HG03571 (cell line): ENCODE measurements around the gene WNT5A.
"Not testable (repeated sequence)": the region's sequence is repeated elsewhere in the genome, so short reads cannot be mapped to it uniquely, and the experiment has no call there.

ENCODE experiments used
- ATAC-seq: cut with Tn5 transposase; IDR thresholded peaks from one replicate; pipeline ENCODE4 v1.9.1; 2021; ENCODE audit not compliant: unreplicated experiment

Gene WNT5A

DNA sequence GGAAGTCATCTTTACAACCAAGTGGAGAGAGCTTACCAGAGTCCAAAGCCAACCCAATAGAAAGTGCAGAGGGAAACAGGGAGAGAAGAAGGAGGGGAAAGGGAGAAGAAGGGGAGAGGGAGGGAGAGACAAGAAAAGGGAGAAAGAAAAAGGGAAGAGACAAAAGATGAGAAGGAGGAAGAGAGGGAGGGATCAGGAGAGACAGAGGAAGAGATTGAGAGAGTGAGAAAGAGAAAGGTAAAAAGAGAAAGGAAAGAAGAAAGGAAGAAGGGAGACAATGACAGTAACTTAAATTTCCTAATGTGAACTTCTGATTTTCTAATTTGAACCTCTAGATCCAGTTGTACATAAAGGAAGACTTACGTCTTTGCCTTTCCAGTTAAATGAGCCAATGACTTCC is 20.7 kb upstream of the WNT5A start:
- no peak for ATAC-seq

DNA sequence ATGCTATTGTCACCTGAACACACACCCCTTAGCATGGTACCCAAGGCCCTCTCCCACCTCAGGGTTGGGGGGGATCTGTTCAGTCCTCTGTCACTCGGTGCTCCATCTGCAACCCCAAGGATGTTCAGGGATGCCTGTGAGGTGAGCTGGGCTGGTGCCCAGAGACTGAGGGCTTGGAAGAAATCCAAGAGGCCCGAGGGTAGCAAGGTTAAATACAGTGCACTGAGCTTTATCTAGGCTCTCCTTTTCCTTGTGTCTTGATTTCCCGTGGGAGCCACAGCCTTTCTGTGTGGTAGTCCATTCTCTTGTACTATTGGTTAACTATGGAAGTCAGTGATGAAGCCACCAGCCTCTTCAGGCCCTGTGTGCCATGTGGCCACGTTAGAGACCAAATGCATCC is 18.7 kb upstream of the WNT5A start:
- no peak for ATAC-seq

DNA sequence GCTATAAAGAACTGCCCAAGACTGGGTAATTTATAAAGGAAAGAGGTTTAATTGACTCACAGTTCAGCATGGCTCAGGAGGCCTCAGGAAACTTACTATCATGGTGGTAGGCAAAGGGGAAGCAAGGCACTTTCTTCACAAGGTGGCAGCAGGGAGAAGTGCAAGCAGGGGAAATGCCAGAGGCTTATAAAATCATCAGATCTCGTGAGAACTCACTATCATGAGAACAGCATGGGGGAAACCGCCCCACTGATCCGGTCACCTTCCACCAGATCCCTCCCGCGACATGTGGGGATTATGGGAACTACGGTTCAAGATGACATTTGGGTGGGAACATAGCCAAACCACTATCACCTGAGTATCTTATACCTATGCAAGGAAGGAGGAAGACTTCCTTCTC is 18.0 kb upstream of the WNT5A start:
- not testable (repeated sequence) for ATAC-seq

DNA sequence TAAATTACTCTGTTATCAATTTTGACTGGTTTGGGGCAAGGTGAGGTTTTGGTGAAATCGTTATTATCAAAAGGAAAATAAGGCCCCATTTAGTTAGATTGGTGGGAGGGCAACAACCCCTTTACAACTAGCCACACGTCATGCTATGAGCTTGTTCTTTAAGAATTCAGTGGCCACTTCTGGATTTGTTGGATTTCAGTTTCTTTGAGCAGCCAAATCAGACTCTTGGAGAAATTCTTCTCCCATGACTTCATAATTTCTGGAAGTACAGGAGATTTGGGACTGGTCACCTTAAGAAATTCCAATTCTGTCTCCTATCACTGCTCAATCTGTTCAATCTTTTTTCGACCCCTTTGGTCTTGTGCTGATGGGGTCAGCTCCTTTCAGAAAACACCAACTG is 14.8 kb upstream of the WNT5A start:
- no peak for ATAC-seq

DNA sequence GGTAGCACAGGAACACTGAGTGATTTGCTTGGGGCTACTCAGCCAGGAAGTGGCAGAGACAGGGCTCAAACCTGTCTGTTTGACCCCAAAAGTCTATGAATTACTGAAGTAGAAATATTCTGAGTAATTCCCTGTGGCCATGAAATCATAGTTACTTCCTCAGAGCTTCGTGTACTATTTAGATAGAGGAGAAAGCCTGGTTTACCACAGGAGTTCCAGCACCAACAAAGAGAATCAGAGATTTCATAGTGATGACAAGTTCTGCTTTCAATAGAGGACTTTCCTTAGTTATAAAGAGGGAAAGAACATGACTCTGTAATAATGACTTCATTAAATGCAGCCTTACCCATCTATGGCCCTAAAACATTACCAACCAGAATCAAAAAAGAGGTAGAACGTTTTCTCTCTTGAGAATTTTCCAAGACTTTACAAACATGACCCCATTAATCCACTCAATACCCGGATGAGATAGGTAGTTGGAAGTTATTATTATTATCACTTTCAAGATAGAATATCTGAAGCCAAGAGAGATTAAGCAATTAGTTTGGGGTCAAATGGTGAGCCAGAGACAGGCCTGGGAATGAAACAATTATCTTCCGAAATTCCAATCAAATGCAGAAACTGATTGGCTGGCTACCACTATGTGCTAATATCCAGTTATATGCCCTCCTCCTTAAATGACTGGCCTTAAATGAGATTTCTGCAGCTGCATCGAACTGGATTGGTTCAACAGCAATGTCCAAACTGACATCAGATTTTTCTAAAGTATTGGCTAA is 13.6 kb upstream of the WNT5A start:
- ATAC-seq = no peak

DNA sequence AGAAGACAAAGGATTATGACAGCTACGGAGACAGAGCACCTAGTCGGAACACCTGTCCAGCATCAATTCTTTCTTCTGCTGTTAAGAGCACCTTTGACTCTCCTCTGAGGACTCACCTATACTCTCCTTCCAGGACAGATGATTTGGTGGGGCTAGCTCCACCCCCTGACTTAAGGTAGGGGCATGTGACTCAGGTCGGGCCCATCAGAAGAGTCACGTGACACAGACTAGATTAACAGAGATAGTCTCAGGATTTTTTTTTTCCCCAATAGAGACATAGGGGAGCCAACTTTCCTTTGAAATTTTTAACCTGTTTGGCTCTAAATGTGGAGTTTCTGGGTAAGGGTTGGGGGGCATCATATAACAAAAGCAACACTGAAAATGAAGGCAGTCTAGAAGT is 11.4 kb upstream of the WNT5A start:
- no peak for ATAC-seq

DNA sequence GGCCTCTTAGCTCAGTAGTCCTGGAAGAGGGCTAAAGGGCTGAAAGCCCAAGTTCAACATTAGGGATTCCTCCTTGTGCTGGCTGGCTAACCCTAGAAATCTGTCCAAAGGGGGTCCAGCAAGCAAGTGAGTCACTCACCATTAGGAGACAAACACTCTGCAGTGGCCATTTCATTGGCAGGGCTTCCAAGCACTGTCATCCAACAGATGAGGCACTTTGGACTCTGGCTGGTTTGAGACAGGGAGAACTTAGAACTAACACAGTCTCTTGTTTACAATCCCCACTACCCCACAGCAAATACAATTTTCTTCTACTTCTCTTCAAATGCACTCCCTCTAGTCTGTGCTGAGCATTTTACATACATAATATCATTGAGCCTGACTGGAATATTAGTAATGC is 10.1 kb upstream of the WNT5A start:
- no peak for ATAC-seq

DNA sequence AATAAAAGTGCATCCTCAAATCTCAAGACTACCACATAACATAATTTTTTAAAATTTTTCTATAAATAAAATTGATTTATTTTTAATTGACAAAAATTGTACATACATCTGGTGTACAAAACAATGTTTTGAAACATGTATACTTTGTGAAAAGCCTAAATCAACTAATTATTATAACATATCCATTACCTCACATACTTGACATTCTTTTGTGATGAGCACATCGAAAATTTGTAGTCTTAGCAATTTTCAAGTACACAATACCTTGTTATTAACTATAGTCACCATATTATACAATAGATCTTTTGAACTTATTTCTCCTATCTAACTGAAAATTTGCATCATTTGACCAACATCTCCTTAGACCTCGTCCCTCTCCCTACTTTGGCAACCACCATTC is 7.9 kb upstream of the WNT5A start:
- ATAC-seq = no peak

DNA sequence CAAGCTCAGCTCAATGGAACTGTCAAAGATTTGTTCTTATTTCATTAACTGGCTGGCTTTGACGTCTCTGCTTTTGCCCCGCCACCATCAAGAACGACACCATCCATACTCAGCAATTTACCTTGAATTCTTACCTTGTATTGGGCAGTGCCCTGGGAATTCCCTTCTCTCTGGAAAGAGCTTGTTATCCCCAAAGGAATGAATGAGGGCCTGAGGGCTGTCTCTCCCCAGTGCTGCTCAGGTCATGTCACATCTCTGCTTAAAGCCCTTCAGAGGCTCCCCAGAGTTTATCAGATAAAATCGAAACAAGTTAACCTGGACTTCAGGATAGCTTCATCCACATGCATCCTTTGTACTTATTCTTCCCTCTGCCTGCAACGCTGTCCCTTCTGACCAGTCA is 5.9 kb upstream of the WNT5A start:
- no peak for ATAC-seq

DNA sequence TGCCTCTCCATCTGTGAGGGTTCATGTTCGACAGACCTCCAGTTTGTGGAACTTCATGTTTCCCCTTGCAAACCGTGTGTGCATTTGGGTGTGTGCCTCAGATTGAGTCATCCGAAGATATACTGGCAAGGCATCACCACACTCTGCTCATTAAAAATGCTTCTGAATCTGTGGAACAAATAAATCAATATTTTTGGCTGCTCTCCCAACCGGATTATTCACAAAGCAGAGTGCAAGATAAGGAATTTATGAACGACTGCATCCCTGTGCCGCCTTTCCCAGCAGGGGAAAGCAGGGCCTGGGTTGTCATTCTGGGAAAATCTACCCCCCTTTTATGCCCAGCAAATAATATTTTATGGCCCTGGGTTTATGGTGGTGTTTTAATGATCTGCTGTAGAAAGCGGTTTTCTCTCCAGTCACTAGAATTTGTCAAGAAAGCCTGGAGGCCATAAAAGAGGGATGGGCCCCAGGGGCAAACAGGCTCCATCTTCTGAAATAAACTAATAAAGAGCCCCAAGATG is 4.2 kb upstream of the WNT5A start:
- ATAC-seq = no peak

DNA sequence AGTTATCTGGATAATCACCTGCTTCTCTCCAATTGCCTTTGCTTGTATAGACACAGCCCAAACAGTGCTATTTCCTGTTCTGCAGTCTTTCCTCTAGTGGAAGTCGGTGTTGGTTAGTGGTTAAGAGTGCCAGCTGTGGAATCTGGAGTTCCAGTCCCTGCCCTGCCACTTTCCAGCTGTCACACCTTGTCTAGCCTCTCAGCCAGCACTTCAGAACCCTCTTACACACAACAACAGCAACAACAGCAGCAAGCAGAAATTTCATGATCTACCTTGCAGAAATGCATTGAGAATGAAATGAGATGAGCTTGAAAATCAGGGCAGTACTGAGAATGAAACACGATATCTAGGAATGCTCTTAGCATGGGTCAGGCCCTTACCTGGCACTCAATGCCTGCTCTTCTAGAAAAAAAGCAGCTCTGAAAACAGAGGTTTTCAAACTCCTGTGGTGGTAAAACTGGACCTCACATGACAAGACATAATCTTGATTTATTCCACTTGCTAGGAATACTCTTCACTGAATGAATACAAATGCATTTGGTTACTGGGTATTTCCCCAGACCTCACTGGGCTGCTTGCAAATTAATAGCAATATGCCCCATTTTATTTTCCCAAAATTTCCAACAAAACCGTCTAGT is 3.3 kb upstream of the WNT5A start:
- no peak for ATAC-seq

DNA sequence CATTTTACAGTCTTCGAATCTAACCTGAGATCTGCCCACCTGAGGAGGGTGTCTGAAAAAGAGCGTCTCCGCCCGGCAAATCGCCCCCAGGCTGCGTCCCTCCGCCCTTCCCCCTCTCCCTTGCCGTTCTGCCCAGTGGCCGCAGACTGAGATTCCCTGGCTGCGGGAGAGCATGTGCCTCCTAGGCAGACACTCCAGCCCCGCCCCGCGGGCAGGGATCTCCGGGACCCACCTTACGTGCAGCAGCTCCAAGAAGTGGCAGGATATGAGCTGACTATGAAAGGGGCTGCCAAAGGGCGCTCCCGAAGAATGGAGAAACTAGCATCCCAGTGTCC is 2.7 kb upstream of the WNT5A start:
- no peak for ATAC-seq

DNA sequence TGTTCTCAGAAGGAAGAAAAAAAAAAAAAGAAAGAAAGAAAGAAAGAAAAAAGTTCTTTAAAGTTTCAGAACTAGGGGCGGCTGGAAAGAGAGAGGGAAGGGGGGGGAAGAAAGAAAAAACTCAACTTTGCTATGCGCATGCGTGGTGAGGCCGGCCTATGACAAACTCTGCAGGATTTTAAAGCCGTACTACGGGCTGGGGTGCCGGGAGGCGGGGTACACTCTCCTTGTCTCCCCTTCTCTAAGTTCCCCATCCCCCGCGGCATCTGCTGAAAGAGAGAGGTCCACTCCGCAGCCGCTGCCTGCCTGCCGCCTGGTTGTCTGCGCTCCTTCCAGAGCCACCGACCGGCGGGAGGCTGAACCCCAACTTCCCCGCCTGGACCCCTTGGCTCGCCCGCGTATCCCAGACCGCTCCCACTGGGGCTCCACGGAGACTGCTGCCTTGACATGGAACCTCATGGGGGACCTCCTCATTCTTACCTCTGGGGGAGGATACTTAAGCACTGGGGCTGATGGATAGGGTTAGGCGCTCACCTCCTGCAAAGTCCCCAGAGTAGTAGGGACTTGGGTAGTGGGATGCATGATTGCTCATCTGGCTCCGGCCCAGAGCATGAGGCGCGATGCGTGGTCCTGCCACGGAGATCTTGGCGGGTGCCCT is 1.4 kb upstream of the WNT5A start:
- ATAC-seq = no peak

DNA sequence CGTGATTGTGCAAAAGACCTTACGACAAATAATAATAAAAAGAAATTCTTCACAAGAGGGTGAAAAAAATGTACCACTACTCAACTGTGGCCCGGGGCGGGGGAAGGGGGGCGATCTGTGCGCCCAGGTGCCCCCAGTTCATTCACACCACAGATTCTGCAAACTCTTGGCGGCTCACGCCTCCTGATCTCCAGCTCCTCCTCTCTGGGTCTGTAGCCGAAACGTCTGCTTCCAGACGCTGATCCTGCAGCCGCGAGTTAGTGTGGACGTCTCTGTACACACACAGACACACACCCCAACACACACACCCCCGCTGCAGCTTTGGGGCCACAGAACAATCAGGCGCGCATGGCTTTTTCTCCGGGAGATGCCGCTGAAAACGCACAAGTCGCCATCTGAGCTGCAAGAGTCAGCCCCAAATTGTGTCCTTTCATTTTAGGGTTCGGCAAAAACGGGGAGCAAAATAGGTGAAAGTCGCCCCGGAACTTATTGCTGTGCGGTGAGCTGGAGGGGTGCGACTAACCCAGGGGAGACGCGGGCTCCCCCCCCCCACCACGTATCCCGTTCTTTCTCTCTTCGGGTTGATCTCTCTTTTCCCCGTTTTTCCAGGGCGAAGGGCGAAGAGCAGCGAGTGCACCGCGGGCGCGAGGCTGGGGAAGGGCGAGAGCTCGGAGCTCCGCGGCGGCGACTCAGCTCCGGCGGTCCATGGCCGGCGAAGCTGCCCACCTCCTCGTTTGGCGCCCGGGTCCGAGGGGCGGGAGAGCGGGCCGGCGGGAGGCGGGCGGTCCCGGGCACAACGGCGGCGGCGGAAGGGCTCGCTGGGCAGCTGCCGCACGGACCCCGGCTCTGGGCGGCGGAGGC is 505 bp upstream of the WNT5A start:
- ATAC-seq = no peak

DNA sequence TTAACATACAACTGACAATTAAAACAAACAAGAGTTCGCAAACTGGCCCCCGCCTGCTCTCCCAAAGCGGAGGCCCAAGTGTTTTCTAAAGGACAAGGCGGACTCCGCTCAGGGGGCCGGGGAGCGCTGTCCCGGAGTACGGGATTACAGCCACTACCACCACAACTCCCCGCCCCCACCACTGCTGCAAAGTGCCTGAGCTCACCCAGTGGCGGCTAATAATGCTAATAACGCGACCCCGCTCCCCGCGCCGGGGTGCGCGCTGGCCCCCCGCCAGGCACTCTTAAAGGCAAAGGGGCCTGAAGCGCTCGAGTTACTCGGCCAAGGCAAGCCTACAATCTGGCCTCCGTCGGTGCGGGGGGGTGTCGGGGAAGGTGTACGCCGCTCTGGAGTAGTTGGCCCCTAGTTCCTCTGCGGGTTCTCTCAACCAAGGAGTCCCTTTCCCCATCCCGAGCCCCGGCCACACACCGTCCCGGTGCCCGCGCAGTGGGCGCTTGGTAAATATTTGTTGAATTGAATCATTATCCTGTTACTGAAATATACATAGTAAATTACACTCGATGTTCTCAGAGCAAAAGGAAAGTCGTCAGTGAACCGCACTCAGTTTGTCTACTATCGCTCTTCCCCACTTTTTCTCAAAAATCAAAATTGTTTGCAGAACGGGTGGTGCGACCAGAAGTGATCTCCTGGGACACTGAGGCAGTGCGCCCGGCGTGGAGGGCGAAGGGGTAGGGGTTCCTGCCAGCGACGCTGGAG is 827 bp downstream of the WNT5A start:
- no peak for ATAC-seq

DNA sequence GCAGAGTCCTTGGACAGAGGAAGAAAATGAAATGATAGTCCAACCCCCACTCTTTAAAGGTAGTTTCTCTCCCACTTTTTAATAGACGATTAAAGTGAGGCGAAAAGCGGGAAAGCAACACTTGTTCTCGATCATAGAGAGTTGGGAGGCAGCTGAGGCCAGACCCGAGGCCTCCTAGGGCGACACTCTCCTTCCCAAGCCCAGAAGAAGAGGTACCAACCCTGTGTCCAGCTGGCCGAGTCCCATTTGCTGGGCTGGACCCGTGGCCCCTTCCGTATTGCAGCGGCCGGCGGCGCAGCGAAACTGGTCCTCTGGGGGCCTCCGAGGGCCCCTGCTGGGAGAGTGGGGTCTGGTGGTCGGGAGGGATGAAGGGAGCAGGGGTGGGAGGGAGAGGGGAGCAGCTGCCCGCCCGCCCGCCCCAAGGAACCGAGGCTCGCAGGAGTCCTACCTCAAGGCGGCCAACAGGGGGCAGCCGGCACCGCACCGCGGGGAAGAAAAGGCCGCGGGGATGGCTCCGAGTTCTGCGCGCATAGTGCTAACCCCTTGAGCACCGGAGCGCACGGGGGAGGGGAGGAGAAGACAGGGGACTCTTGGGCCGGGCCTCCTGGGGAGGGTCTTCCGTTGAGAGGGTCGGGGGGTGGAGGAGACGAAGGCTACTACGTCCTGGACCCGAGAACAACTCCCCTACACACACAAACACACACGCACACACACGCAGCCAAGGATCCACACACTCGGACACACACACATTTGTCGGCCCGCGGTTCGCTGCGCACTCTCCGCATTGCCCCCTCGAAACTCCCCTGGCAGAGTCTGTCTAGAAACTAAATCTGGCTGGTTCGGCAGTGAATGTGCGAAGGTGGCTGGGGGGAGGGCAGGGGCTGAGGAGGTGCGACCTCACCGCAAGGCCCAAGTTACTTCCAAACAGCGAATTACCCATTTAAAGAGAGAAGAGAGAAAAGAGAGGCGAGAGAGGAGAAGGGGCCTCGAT is 2.0 kb downstream of the WNT5A start:
- ATAC-seq = peak; percentile 61

DNA sequence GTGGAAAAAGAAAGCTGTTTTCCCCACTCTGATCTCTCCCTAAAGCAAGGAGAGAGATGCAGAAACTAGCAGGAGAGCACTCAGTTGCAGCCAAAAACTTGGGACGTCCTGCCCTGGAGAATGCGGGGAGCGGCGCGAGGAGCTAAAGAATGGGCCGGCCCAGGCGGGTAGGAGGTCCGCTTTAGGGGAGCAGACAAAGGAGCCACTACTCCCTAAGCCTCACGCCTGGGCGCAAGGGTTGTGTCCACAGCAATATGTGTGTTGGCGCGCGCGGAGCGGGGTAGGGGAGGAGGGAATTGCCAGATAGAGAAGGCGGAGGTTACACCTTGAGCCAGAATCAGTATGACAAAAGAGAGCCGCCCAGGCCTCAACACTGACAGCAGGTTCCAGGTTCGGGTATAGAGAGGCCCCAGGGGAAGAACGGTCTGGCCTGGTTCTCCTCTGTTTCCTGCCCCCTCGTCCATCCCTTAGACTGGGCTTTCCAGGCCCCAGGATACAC is 2.9 kb downstream of the WNT5A start:
- no peak for ATAC-seq

DNA sequence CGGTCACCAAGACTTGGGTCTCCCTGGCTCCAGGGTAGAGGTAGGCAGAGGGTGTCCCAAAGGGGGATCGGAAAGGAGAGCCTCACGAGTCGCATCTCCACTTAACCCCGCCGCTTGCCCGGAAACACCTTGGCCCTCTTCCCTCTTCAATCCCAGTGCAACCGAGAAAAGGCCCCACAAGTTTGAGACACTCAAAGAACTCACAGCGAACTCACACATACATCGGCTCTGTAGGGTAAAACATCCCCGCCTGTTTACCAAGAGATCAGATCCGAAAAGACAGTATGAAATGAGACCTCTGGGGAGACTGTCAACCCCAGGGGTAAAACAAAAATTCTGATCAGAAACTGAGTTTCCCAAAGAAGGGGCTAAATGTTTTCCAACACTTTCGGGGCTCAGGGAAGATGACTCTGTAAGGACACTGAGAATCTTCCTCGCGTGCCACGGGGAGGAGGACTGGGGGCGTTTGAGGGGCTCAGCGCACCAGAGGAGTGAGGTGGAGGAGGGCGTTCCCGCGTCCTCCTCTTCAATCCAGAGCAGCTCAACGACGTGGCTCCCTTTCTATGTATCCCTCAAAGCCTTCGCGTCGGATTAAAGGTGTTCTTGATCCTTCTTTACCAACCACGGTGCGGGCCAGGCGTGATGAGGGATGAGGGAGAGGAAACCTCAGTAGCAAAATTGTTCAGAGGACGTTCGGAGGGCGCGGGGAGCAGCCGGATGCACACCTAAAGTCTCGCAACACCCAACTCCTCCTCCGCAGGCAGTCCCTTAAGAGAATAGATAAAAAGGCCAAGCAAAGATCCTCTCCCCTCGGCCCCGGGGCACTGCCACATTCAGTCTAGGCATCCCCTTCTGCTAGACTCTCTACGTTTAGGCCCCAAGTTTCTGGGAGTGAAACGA is 3.7 kb downstream of the WNT5A start:
- no peak for ATAC-seq
